ENCODE results near the gene ARHGAP19. TPM values are rescaled to one million over a fixed set of nuclear protein-coding genes. Genes with fewer than 3 reads are reported as not detected.

ARHGAP19 gene
- total and polyA plus RNA-seq, 9 of the 15 experiments (the other 6 are each of a cell fraction or from before 2014, with no cell fraction given), result 14.8 to 49.5 (median 26.8) TPM

DNA sequence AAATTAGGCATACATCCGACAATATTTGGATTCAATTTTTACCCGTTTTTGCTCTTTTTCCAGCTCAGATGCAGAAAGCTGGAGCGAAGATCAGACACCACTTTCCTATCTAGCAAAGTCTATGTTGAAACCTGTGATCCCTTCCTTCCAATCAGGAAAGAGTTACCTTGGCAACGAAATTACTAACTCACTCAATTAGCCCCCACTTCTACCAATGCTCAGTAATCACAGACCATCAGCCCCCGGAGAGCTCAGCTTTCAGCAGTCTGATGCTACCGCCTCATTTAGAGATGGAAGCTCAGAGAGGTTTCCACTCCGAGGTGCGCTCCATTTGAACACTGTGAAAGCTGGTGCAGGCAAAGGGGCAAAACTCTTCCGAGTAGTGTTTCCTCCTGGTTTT is 33.3 kb upstream of the ARHGAP19 start:
- BruUV-seq (replicated peaks), result no TSS peak
- ChIA-PET CTCF (ENCODE audit: low intra/inter-chr PET ratio) (interaction anchor here (0.7 kb wide), 1 partner anchor 138 kb away, joined by 4 read pairs; no protein-coding TSS in a partner anchor), POLR2A (interaction anchor here (0.7 to 1.6 kb wide), 2 partner anchors 8 to 12 kb away, joined by 3 to 6 read pairs; partner anchors contain the start of gene FRAT2)
- H3K4me2 ChIP-seq (ENCODE audit: insufficient read depth, low read length), result no peak overlapping the region
- in situ Hi-C loops (cut with MboI), result no loop called here
- H3K27me3 ChIP-seq (ENCODE audit: control insufficient read depth in 2 of 2, insufficient read depth in 2 of 2, low read length in 2 of 2), result no peaks in the 10 kb centered on the region
- H3K4me3 ChIP-seq, result no peak overlapping the region
- H3K9me3 ChIP-seq (replicated peaks; ENCODE audit: control insufficient read depth, insufficient read depth, low read depth, low read length), result no peaks in the 10 kb centered on the region
- peaks cover 13% of the 10 kb centered on the region for H3K36me3 ChIP-seq (ENCODE audit: control insufficient read depth, insufficient read depth, low read length)
- WGBS (ENCODE audit: insufficient coverage, low coverage, missing lambda C conversion rate), result 54% methylated on average over 8 of the region's 9 CpGs
- no peak for TF ChIP-seq POLR2AphosphoS2 (IDR thresholded peaks at IDR 0.05; ENCODE audit: low read length)
- TF ChIP-seq RFX1 (IDR thresholded peaks at IDR 0.05), result peak; percentile 63; the same call in 1 of the 2 replicates
- no peaks in the 10 kb centered on the region for H3K9me1 ChIP-seq (ENCODE audit: control insufficient read depth, insufficient read depth, low read length)
- intact Hi-C loops (cut with micrococcal nuclease), result no loop called here
- no peaks in the 10 kb centered on the region for H4K20me1 ChIP-seq (replicated peaks; ENCODE audit: control insufficient read depth, insufficient read depth, low read length)
- H3K9ac ChIP-seq (ENCODE audit: insufficient read depth in 1 of 2, low read depth in 2 of 2, low read length in 2 of 2), result no peak overlapping the region
- H3K4me1 ChIP-seq (replicated peaks in 1 of 2; ENCODE audit: control insufficient read depth in 2 of 2, insufficient read depth in 2 of 2, low read length in 2 of 2), result peaks cover 22 to 26% of the 10 kb centered on the region in 2 experiments
- no peak overlapping the region for H2AFZ ChIP-seq (ENCODE audit: low read depth, low read length)
- H3K27ac ChIP-seq (ENCODE audit: extremely low read depth, low read depth, low read length), result no peak overlapping the region
- peaks cover 18% of the 10 kb centered on the region for H3K79me2 ChIP-seq (ENCODE audit: control insufficient read depth, insufficient read depth, low read length)
- DNase-seq (ENCODE audit: extremely low read depth in 1 of 4, low spot score in 3 of 4) (no peak), ATAC-seq (no peak), FAIRE-seq (no peak)

GRCh38 chr10:97323501-97323900 is 31.1 kb upstream of the ARHGAP19 start:
- peaks cover 9% of the 10 kb centered on the region; the same call in 1 of the 3 replicates for H3K79me2 ChIP-seq (ENCODE audit: control insufficient read depth, insufficient read depth, low read length)
- H4K20me1 ChIP-seq (replicated peaks; ENCODE audit: control insufficient read depth, insufficient read depth, low read length), result no peaks in the 10 kb centered on the region
- WGBS (ENCODE audit: insufficient coverage, low coverage, missing lambda C conversion rate), result 43% methylated on average over 4 of the region's 4 CpGs
- intact Hi-C loops (cut with micrococcal nuclease) (no loop called here), in situ Hi-C loops (cut with MboI) (no loop called here)
- DNase-seq (ENCODE audit: extremely low read depth in 1 of 4, low spot score in 3 of 4) (no peak), FAIRE-seq (no peak), ATAC-seq (no peak)
- H3K4me1 ChIP-seq (replicated peaks in 1 of 2; ENCODE audit: control insufficient read depth in 2 of 2, insufficient read depth in 2 of 2, low read length in 2 of 2), result peaks cover 14 to 27% of the 10 kb centered on the region in 2 experiments
- TF ChIP-seq, protein P1, sequence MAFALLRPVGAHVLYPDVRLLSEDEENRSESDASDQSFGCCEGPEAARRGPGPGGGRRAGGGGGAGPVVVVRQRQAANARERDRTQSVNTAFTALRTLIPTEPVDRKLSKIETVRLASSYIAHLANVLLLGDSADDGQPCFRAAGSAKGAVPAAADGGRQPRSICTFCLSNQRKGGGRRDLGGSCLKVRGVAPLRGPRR (CRISPR knock-in tag; IDR thresholded peaks at IDR 0.05), result no peak
- TF ChIP-seq ARID1B (IDR thresholded peaks at IDR 0.05), result no peak
- TF ChIP-seq THRB (CRISPR knock-in tag; conservative IDR thresholded peaks at IDR 0.05), result no peak
- TF ChIP-seq CBFB (CRISPR knock-in tag; IDR thresholded peaks at IDR 0.05), result no peak
- no peak for TF ChIP-seq HMGN3 (IDR thresholded peaks at IDR 0.05; ENCODE audit: borderline replicate concordance, extremely low read depth, insufficient read length, low read depth, low read length)
- TF ChIP-seq ZNF197 (CRISPR knock-in tag; IDR thresholded peaks at IDR 0.05; ENCODE audit: low read depth), result no peak
- TF ChIP-seq SMARCE1 (IDR thresholded peaks at IDR 0.05), result no peak
- no peak for TF ChIP-seq ELF4 (CRISPR knock-in tag; IDR thresholded peaks at IDR 0.05)
- TF ChIP-seq HDGF (IDR thresholded peaks at IDR 0.05), result no peak
- no peak for TF ChIP-seq KLF1 (tag; IDR thresholded peaks at IDR 0.05)
- no peak for TF ChIP-seq ATF1 (CRISPR knock-in tag; IDR thresholded peaks at IDR 0.05)
- TF ChIP-seq ATF1 (tag; IDR thresholded peaks at IDR 0.05), result no peak
- no peak for TF ChIP-seq PHF8 (IDR thresholded peaks at IDR 0.05; ENCODE audit: borderline replicate concordance, low read length)
- no peak overlapping the region for H2AFZ ChIP-seq (ENCODE audit: low read depth, low read length)
- no peak overlapping the region for H3K9ac ChIP-seq (ENCODE audit: insufficient read depth in 1 of 2, low read depth in 2 of 2, low read length in 2 of 2)
- BruUV-seq (replicated peaks), result no TSS peak
- no peaks in the 10 kb centered on the region for H3K9me3 ChIP-seq (replicated peaks; ENCODE audit: control insufficient read depth, insufficient read depth, low read depth, low read length)
- no peak overlapping the region for H3K27ac ChIP-seq (ENCODE audit: extremely low read depth, low read depth, low read length)
- no peaks in the 10 kb centered on the region for H3K36me3 ChIP-seq (ENCODE audit: control insufficient read depth, insufficient read depth, low read length)
- no peaks in the 10 kb centered on the region for H3K27me3 ChIP-seq (ENCODE audit: control insufficient read depth in 2 of 2, insufficient read depth in 2 of 2, low read length in 2 of 2)
- H3K4me2 ChIP-seq (ENCODE audit: insufficient read depth, low read length), result no peak overlapping the region
- POLR2A ChIA-PET, result interaction anchor here (1.1 to 1.3 kb wide), 2 partner anchors 9 to 66 kb away, joined by 3 to 6 read pairs; no protein-coding TSS in a partner anchor
- CTCF ChIA-PET (ENCODE audit: low intra/inter-chr PET ratio), result no interaction called here
- no peaks in the 10 kb centered on the region for H3K9me1 ChIP-seq (ENCODE audit: control insufficient read depth, insufficient read depth, low read length)
- no peak overlapping the region for H3K4me3 ChIP-seq

Measured in K562 (cell line).